HG03039 (cell line): ENCODE results near the gene KRTAP19-8.

Source experiments
- ATAC-seq: cut with Tn5 transposase; IDR thresholded peaks from one replicate; pipeline ENCODE4 v1.9.1; 2021; ENCODE audit warnings: mild to moderate bottlenecking, moderate library complexity; ENCODE audit not compliant: unreplicated experiment

The KRTAP19-8 gene

DNA sequence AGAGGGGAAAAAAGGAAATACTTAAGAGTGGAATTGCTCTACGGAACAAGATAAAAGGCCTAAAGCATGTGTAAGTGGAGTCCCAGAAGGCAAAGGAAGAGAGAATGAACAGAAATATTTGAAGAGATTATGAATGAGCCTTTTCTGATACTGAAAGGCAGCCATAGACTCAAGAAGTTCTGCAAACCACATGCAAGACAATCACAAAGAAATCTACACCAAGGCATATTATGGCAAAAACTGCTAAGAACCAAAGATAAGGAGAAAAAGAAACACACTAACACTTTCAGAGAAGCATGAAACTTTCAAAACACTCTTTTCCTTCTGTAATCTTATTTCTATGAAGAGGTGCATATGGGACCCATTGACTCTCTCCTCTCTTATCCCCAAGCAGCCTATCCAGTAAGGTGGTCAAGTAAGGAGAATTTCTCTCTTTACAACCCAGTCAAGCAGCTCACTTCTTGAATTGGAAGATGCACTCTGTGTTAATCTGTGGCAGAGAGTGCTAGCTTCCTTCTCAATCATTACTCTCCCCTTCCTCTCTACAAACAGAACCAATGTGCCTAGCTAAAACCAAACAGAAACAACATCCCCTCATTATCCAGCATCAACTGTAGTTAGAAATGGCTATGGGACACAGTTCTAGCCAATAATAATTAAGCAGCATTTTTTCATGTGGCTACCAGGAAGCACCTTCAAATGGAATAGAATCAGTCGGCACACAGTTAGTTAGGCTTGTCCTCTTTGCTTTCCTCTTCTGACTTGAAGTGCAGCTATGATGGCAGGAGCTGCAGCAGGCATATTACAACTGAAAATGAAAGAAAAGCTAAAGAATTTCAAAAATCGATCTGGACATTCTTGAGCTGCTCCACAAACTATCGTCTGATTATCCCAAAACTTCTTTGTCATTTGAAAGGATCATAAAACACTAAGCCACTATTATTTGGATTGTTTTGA lies 25.9 kb downstream of the KRTAP19-8 start:
- ATAC-seq: no peak

DNA sequence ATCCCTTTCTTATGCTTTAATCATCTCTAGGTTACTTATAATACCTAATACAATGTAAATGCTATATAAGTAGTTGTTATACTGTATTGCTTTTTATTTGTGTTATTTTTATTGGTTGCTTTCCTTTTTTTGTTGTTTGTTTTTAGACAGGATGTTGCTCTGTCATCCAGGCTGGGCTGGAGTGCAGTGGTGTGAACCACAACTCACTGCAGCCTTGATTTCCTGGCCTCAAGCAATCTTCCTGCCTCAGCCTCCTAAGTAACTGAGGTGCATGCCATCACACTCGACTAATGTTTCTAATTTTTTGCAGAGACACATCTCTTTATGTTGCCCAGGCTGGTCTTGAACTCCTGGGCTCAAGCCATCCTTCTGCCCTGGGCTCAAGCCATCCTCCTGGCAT lies 26.9 kb downstream of the KRTAP19-8 start:
- no peak for ATAC-seq

DNA sequence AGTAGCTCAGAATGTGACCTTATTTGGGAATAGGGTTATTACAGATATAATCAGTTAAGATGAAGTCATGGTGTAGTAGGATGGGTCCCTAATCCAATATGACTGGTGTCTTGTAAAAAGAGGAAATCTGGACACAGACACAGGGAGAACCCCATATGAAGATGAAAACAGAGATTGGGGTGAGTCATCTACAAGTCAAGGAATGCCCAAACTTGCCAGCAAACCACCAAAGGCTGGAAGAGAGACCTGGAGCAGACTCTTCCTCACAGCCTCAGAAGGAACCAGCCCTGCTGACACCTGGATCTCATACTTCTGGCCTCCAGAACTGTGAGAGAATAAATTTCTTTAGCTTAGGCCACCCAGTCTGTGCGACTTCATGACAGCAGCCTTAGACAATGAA lies 29.9 kb downstream of the KRTAP19-8 start:
- ATAC-seq: no peak

DNA sequence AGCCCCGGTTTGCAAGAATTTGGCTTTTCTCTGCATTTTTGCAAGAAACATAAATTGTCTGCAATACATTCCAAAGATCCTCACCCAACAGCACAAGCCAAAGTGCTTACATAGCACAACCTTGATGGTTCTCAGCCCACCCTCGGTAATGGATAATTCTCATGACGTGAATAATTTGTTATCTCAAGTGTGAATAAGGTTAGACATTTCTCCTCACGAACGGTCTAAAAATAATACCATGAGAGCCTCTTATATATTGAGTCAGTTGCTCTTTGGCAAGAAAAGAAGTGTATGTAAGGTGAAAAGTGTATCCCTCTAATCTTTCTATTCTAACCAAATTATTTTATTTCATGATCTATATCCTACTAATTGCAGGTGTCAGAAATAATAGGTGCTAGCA lies 33.3 kb downstream of the KRTAP19-8 start:
- ATAC-seq: no peak

DNA sequence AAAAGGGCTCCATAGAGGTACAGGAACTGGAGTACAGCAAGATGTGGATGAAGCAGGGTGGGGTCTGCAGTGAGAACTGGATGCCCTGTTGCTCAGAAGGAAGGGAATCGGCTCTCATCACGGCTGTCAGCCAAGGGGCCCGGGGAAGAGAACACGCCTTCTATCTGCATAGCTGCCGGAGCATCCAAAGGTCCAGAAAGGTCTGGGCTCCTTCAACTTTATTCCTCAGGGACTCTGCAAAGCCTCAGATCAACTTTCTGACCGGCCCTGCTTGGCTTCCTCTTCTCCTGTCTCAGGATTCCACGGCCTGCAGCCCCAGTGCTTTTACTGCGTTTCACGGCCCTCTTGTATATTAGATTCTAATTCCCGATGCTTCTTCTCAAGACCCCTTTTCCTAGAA lies 34.8 kb downstream of the KRTAP19-8 start:
- no peak for ATAC-seq

DNA sequence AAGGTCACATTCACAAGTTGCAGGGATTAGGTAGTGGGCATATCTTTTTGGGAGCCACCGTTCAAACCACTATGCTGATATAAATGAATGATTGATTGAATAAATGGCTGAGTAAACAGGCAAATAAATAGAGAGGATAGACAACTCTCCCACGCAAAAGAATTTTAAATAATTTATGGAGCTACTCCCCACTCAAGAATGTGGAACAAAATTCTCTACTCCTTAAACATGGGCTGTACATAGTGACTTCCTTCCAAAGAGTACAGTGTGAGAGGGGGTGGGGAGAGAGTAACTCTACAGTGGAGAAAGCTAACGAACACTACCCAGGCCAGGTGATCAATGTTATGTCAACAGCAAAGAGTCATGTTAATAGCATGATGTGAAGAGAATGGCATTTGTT lies 40.7 kb downstream of the KRTAP19-8 start:
- no peak for ATAC-seq

DNA sequence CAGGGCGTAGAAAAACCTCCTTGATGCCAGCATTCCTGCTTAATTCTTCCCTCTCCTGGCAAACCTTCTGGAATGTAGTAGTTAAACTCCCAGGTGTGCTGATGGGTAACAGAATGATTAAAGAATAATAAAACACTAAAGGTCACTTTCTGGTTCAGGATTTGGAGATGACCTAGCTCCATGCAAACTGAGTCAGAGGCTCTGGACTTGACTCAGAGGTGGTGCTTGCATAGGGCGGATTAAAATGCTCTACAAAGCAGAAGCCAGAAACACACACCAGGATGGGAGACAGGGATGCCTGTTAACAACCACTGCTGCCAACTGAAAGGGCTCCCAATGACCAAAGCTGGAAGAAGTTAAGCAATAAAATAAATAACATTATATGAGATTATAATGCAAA lies 41.5 kb downstream of the KRTAP19-8 start:
- ATAC-seq: no peak

DNA sequence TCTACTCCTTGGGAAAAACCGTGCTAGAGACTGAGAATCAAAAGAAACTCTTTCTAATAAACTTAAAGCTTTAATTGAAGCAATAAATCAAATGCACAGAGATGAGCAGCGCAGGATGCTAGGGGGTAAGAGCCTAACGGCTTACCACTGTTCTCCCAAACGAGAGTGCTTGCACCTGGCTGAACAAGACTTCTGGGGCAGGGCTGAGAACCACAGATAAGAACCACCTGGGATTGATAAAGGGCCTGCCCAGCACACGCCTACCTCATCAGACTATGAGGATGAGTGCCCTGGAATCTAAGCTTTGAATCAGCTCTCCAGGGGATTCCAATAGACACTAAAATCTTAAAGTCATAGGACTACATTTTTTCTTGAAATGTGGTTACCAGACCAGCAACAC lies 43.3 kb downstream of the KRTAP19-8 start:
- ATAC-seq: no peak

DNA sequence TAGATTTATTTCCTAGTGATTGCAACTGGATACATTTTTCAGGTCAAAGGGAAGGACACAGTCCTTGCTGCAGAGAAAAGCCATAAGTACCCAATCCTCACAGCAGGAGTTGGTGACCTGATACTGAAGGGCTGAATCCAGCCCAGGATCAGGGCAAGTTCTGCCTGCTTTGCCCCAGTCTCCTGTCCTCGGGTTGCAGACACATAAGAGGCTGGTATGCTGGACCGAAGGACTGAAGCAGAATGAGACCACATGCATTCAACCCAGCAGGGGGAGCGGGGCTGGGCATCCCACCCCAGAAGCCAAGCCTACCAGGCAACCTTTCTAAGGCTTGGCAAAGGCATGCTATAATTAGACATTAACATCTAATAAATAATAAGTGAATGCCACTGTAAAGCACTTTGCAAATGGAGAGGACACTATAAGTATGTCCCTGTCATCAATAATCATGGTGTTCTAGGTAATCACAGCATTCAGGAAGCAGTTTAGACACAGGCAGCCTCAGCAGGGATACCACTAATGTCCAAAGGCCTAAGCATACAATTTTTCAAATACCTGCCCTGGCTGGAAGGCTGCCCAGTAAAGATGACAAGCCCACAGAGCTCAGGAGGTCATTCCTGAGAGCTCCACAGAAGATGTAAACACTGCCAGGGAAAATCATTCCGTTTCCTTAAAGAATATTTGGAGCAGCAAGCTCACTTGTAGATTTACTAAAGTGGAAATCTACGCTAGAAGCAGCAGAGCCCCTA lies 47.6 kb downstream of the KRTAP19-8 start:
- no peak for ATAC-seq

DNA sequence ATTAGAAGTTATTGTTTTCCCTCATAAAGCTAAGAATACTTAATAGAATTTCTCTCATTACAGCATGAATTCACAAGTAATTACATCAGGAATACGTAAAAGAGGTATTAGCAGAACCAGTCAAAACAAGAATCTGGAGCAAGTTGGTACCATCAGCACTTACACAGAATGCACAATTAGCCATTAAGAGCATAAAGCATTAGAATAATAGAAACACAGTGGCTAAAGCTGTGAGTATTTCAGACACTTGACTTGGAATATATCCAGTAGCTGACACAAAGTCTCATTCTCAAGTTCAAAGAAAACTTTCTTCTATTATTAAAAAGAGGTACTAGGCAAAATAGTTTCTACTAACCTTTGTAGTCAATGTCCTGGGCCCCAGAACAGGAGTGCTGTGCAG lies 49.6 kb downstream of the KRTAP19-8 start:
- ATAC-seq: no peak
